GM12873 (cell line): ENCODE measurements around the gene PFDN1.

Experiments
- CTCF ChIP-seq: IDR thresholded peaks from 2 replicates; pipeline ENCODE4 v1.5.1; 2012; ENCODE audit warnings: low read depth, mild to moderate bottlenecking, moderate library complexity, low read length, control low read depth; ENCODE audit not compliant: insufficient read depth; ENCODE audit errors: missing control alignments

Gene PFDN1

GRCh38 chr5:140225396-140225795 is 77.5 kb downstream of the PFDN1 start:
- no peak for TF ChIP-seq CTCF

GRCh38 chr5:140224658-140225057 is 78.2 kb downstream of the PFDN1 start:
- TF ChIP-seq CTCF, result no peak

- no peak for TF ChIP-seq CTCF
These were observed 79.3 kb downstream of the PFDN1 start for GRCh38 chr5:140223567-140223966.

- TF ChIP-seq CTCF, result no peak
These were observed 80.5 kb downstream of the PFDN1 start for GRCh38 chr5:140222416-140222815.

- TF ChIP-seq CTCF, result no peak
These were observed 81.1 kb downstream of the PFDN1 start for GRCh38 chr5:140221697-140222223.

GRCh38 chr5:140220698-140221064 is 82.2 kb downstream of the PFDN1 start:
- TF ChIP-seq CTCF, result no peak

GRCh38 chr5:140220032-140220697 is 82.7 kb downstream of the PFDN1 start:
- TF ChIP-seq CTCF, result no peak
